HG03442 (cell line): ENCODE measurements around the gene KLHDC2.
"Not testable (repeated sequence)": the region's sequence is repeated elsewhere in the genome, so short reads cannot be mapped to it uniquely, and the experiment has no call there.

ENCODE experiments used
- ATAC-seq: cut with Tn5 transposase; IDR thresholded peaks from one replicate; pipeline ENCODE4 v1.9.1; 2021; ENCODE audit warnings: mild to moderate bottlenecking, moderate library complexity; ENCODE audit not compliant: unreplicated experiment

KLHDC2 gene

GRCh38 chr14:49778421-49778820, 10.5 kb downstream of the KLHDC2 start:
- ATAC-seq, result no peak

- ATAC-seq, result not testable (repeated sequence)
Observed at GRCh38 chr14:49781040-49781439, 13.1 kb downstream of the KLHDC2 start.

DNA sequence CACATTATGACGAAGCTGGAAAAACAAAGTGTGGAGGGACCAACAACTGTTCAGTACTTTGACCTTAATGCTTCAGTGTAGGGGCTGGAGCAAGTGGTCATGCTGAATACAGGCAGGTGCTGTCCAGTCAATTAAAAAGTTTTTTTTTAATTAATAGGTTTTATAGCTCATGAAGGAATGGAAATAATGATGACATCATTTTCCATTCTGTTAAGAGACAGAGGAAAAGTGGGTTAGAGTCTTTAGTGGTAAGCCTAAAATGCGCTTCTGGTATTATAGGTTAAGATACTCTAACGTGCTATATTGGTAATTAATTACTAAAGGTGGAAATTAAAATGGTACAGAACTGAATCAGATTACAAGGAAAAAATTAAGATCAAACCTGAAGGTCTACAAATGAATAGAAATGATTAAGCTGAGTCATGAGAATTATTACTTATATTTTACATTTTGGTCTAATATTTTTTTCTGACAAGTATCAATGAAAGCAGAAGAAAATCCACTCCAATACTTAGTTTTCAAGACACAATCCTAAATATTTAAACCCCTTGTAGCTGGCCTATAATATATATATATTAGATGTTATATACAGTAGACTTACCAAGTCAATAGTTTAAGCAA, 15.6 kb downstream of the KLHDC2 start:
- no peak for ATAC-seq

DNA sequence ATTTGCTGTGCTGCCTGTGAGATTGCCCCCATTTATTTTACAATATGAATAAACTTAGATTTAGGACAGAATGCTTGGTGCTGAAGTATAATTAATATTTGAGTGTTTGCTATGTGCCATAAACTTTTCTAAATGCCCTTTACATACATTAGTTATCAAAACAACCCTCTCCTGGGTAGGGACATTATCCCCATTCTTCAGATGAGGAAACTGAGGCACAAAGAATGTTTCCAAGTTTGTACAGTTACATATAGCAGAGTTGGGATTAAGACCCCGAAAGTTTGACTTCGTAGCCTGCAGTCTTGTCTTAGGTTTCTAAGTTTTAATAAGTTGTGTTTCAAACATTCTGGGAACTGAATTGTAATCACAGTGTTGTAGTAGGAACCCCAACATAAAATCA, 18.4 kb downstream of the KLHDC2 start:
- no peak for ATAC-seq

- ATAC-seq, result no peak
Observed at GRCh38 chr14:49792618-49793017, 24.7 kb downstream of the KLHDC2 start.

- ATAC-seq, result no peak
Observed at GRCh38 chr14:49796025-49796424, 28.1 kb downstream of the KLHDC2 start.

DNA sequence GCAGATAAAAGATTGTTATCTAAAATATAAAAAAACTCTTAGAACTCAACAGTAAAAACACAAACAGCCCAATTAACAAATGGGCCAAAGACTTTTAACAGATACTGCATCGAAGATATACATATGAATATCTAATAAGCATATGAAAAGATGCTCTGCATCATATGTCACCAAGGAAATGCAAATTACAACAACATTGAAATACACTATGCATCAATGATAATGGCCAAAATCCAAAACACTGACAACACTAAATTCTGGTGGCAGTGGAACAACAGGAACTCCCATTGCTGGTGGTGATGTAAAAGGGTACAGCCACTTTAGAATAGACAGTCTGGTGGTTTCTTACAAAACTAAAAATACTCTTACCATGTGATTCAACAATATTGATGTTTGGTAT, 40.8 kb downstream of the KLHDC2 start:
- ATAC-seq, result no peak

DNA sequence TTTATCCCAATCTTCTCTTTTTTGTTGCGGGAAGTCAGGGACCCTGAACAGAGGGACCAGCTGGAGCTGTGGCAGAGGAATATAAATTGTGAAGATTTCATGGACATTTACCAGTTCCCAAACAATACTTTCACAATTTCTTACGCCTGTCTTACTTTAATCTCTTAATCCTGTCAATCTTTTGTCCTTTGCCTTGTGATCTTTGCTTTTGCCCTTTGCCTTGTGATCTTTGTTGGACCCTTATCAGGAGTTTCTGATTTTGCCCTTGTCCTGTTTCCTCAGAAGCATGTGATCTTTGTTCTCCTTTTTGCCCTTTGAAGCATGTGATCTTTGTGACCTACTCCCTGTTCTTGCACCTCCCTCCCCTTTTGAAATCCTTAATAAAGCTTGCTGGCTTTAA, 48.2 kb downstream of the KLHDC2 start:
- ATAC-seq, result not testable (repeated sequence)

- ATAC-seq, result no peak
Observed at GRCh38 chr14:49816844-49817243, 48.9 kb downstream of the KLHDC2 start.

DNA sequence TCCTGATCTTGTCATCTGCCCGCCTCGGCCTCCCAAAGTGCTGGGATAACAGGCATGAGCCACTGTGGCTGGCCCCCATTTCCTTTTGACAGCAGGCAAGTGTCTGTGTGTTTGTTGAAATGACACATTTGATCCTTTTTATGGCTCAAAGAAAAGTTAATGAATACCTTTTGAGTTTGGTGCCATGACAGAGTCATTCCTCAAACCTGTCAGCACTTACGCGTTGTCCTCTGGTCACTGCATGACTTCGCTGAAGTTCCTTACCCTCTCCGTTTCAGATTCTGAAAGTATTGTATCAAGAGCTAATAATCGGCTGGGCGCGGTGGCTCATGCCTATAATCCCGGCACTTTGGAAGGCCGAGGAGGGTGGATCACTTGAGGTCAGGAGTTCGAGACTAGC, 52.2 kb downstream of the KLHDC2 start:
- no peak for ATAC-seq

- ATAC-seq, result no peak
Observed at GRCh38 chr14:49828640-49829039, 60.7 kb downstream of the KLHDC2 start.
